Measurements from ENCODE around the gene SPARCL1.

- TF ChIP-seq CTCF (conservative IDR thresholded peaks at IDR 0.05; ENCODE audit: low read length) (no peak), EZH2phosphoT487 (IDR thresholded peaks at IDR 0.05; ENCODE audit: borderline replicate concordance) (no peak)
Observed at GRCh38 chr4:87540146-87541058, 11.2 kb upstream of the SPARCL1 start.

Measured in Loucy (cell line).